ENCODE measurements around the gene CES2. TPM values are rescaled to one million over a fixed set of nuclear protein-coding genes. Genes with fewer than 3 reads are reported as not detected.

Gene CES2
- total RNA-seq, 1 experiment from 2014 or later, result 35.4 TPM

GRCh38 chr16:66948837-66949225 lies 13.5 kb downstream of the CES2 start:
- Histone ChIP-seq H3K4me1 (ENCODE audit: control insufficient read depth in 1 of 2, insufficient read depth in 2 of 2, low read length in 2 of 2) (peaks cover 9 to 16% of the 10 kb centered on the region in 2 experiments; a peak in 3 of 4 replicates), H3K9me3 (ENCODE audit: control insufficient read depth in 1 of 2, insufficient read depth in 1 of 2, low read depth in 1 of 2, low read length in 2 of 2) (peaks cover 0 to 6% of the 10 kb centered on the region in 2 experiments; a peak in 1 of 4 replicates), H3K4me3 (replicated peaks in 1 of 2; ENCODE audit: low read depth in 1 of 2, low read length in 2 of 2) (no peak overlapping the region), H3K9me2 (ENCODE audit: insufficient read depth) (no peaks in the 10 kb centered on the region), H3K27me3 (ENCODE audit: insufficient read depth, low read length) (no peaks in the 10 kb centered on the region), H3K4me2 (ENCODE audit: low read length) (no peak overlapping the region), H3K79me2 (ENCODE audit: insufficient read depth, low read length) (no peaks in the 10 kb centered on the region), H3K27ac (ENCODE audit: low read depth, low read length) (no peak overlapping the region), H3K9ac (ENCODE audit: low read length) (no peak overlapping the region), H4K20me1 (ENCODE audit: insufficient read depth) (no peaks in the 10 kb centered on the region), H3K36me3 (ENCODE audit: control insufficient read depth in 1 of 2, insufficient read depth in 2 of 2, low read length in 2 of 2) (no peaks in the 10 kb centered on the region), H2AFZ (ENCODE audit: low read depth, low read length, poor library complexity, severe bottlenecking) (no peak overlapping the region)
- ChIA-PET RAD21 (ENCODE audit: low non-redundant PET in 1 of 2, low total read pairs in 2 of 2, uncharacterized antibody in 2 of 2, unreplicated experiment in 2 of 2) (no interaction called here), POLR2A (no interaction called here), CTCF (no interaction called here)
- ATAC-seq, result no peak
- TF ChIP-seq POLR2AphosphoS5 (IDR thresholded peaks at IDR 0.05; ENCODE audit: low read depth, low read length) (no peak), CBX3 (IDR thresholded peaks at IDR 0.05; ENCODE audit: low read depth) (no peak), CTCF (IDR thresholded peaks at IDR 0.05 in 2 of 3, conservative IDR thresholded peaks at IDR 0.05 in 1 of 3; ENCODE audit: borderline replicate concordance in 1 of 3, insufficient read depth in 1 of 3, low read depth in 2 of 3, low read length in 2 of 3) (no peak), EGR1 (IDR thresholded peaks at IDR 0.05; ENCODE audit: low read depth) (no peak), SP1 (IDR thresholded peaks at IDR 0.05; ENCODE audit: low read depth) (no peak)
- no TSS peak for BruUV-seq (replicated peaks)
- intact Hi-C loops (cut with micrococcal nuclease), result no loop called here
- DNase-seq (ENCODE audit: low read depth, low spot score), result no peak

- H3K27ac ChIP-seq (ENCODE audit: low read depth, low read length), result no peak overlapping the region
- ChIA-PET CTCF (interaction anchor here (1.2 kb wide), 1 partner anchor 12 kb away, joined by 3 read pairs; the partner anchor contains the start of gene CES3), RAD21 (ENCODE audit: low non-redundant PET in 1 of 2, low total read pairs in 2 of 2, uncharacterized antibody in 2 of 2, unreplicated experiment in 2 of 2) (no interaction called here), POLR2A (no interaction called here)
- no peaks in the 10 kb centered on the region for H3K27me3 ChIP-seq (ENCODE audit: insufficient read depth, low read length)
- no peaks in the 10 kb centered on the region for H3K79me2 ChIP-seq (ENCODE audit: insufficient read depth, low read length)
- no peaks in the 10 kb centered on the region for H3K36me3 ChIP-seq (ENCODE audit: control insufficient read depth in 1 of 2, insufficient read depth in 2 of 2, low read length in 2 of 2)
- no peaks in the 10 kb centered on the region for H4K20me1 ChIP-seq (ENCODE audit: insufficient read depth)
- no peak overlapping the region for H3K9ac ChIP-seq (ENCODE audit: low read length)
- intact Hi-C loops (cut with micrococcal nuclease), result no loop called here
- peaks cover 11 to 18% of the 10 kb centered on the region in 2 experiments; a peak in 3 of 4 replicates for H3K4me1 ChIP-seq (ENCODE audit: control insufficient read depth in 1 of 2, insufficient read depth in 2 of 2, low read length in 2 of 2)
- no peak overlapping the region for H2AFZ ChIP-seq (ENCODE audit: low read depth, low read length, poor library complexity, severe bottlenecking)
- ATAC-seq, result no peak
- peaks cover 0 to 6% of the 10 kb centered on the region in 2 experiments; a peak in 1 of 4 replicates for H3K9me3 ChIP-seq (ENCODE audit: control insufficient read depth in 1 of 2, insufficient read depth in 1 of 2, low read depth in 1 of 2, low read length in 2 of 2)
- H3K4me2 ChIP-seq (ENCODE audit: low read length), result no peak overlapping the region
- BruUV-seq (replicated peaks), result no TSS peak
- DNase-seq (ENCODE audit: low read depth, low spot score), result no peak
- no peak overlapping the region for H3K4me3 ChIP-seq (replicated peaks in 1 of 2; ENCODE audit: low read depth in 1 of 2, low read length in 2 of 2)
- no peaks in the 10 kb centered on the region for H3K9me2 ChIP-seq (ENCODE audit: insufficient read depth)
- TF ChIP-seq CEBPB (IDR thresholded peaks at IDR 0.05; ENCODE audit: low read depth) (no peak), POLR2A (IDR thresholded peaks at IDR 0.05; ENCODE audit: borderline replicate concordance, extremely low read depth, insufficient read depth, insufficient read length) (no peak), SRF (IDR thresholded peaks at IDR 0.05; ENCODE audit: low read depth) (no peak), EZH2 (IDR thresholded peaks at IDR 0.05) (no peak), JUND (IDR thresholded peaks at IDR 0.05) (no peak), EZH2phosphoT487 (IDR thresholded peaks at IDR 0.05; ENCODE audit: borderline replicate concordance) (no peak), TCF7L2 (IDR thresholded peaks at IDR 0.05; ENCODE audit: borderline replicate concordance, extremely low read depth, insufficient read depth, insufficient read length) (no peak), REST (IDR thresholded peaks at IDR 0.05; ENCODE audit: low read depth) (no peak), FOSL1 (IDR thresholded peaks at IDR 0.05; ENCODE audit: low read depth) (no peak), YY1 (IDR thresholded peaks at IDR 0.05; ENCODE audit: extremely low read depth, insufficient replicate concordance, low read depth, low read length) (no peak), ZNF274 (IDR thresholded peaks at IDR 0.05; ENCODE audit: low read depth, low read length) (no peak)
Measured at GRCh38 chr16:66949472-66949871, 14.2 kb downstream of the CES2 start.

Data from HCT116 (cell line).